HEK293 (cell line): ENCODE measurements around the gene IL4I1.

Experiments used
- CTCF ChIA-PET: fragments of 350-600 bp; formaldehyde crosslinking; extraction: SDS; loops from one replicate; lab custom pipeline; 2021; ENCODE audit warnings: antibody characterized with exemption; lab: Yijun Ruan, JAX
- POLR2A ChIA-PET: fragments of 300-600 bp; formaldehyde crosslinking; extraction: SDS; loops from one replicate; lab custom pipeline; 2020; ENCODE audit warnings: antibody characterized with exemption, inconsistent platforms; lab: Yijun Ruan, JAX
- H3K27ac ChIP-seq: fragments of 200-500 bp; sonication (Bioruptor generic); 2 replicates; pipeline ENCODE4 v1.5.1; 2014; ENCODE audit warnings: low read depth, low read length, control low read depth, inconsistent platforms; ENCODE audit errors: extremely low read depth
- H3K36me3 ChIP-seq, 2 experiments: fragments of 200-500 bp in 1 of 2; sonication (Bioruptor generic) in 1 of 2; 1 replicate in 1 of 2; 2 replicates in 1 of 2; pipeline ENCODE4 v1.5.1; 2014 to 2017; ENCODE audit warnings: inconsistent platforms in 2 of 2, low read length in 2 of 2; ENCODE audit not compliant: control insufficient read depth in 2 of 2, insufficient read depth in 1 of 2
- H3K4me1 ChIP-seq: fragments of 200-500 bp; sonication (Bioruptor generic); 2 replicates; pipeline ENCODE4 v1.5.1; 2014; ENCODE audit warnings: mild to moderate bottlenecking, low read length, inconsistent platforms; ENCODE audit not compliant: control insufficient read depth, insufficient read depth
- H3K4me3 ChIP-seq: 2 replicates; pipeline ENCODE4 v1.5.1; 2011; ENCODE audit warnings: low read depth, mild to moderate bottlenecking, control low read depth, low read length, moderate library complexity
- H3K9me3 ChIP-seq: fragments of 200-500 bp; sonication (Bioruptor generic); 2 replicates; pipeline ENCODE4 v1.5.1; 2014; ENCODE audit warnings: low read depth, low read length, inconsistent platforms; ENCODE audit not compliant: control insufficient read depth, insufficient read depth
- GLIS1 ChIP-seq: fragments of 450-650 bp; formaldehyde crosslinking; IDR thresholded peaks from 2 replicates; pipeline ENCODE4 v1.5.1; 2016; ENCODE audit warnings: missing biosample characterization, missing genetic modification characterization
- GLIS2 ChIP-seq: fragments of 450-650 bp; formaldehyde crosslinking; IDR thresholded peaks from 2 replicates; pipeline ENCODE4 v1.5.1; 2016; ENCODE audit warnings: missing biosample characterization, missing genetic modification characterization
- HOXC10 ChIP-seq: sonication (generic); formaldehyde crosslinking; IDR thresholded peaks from 2 replicates; pipeline ENCODE4 v1.8.1; 2023; ENCODE audit warnings: mild to moderate bottlenecking, missing genetic modification reagents
- KLF8 ChIP-seq: fragments of 450-650 bp; formaldehyde crosslinking; IDR thresholded peaks from 2 replicates; pipeline ENCODE4 v1.5.1; 2016; ENCODE audit warnings: missing biosample characterization, missing genetic modification characterization
- SCRT1 ChIP-seq: fragments of 450-650 bp; formaldehyde crosslinking; IDR thresholded peaks from 2 replicates; pipeline ENCODE4 v1.5.1; 2016; ENCODE audit warnings: missing biosample characterization, missing genetic modification characterization, borderline replicate concordance
- SP7 ChIP-seq: fragments of 450-650 bp; formaldehyde crosslinking; IDR thresholded peaks from 2 replicates; pipeline ENCODE4 v1.5.1; 2016; ENCODE audit warnings: missing biosample characterization, missing genetic modification characterization
- ZBTB21 ChIP-seq: fragments of 450-650 bp; formaldehyde crosslinking; IDR thresholded peaks from 2 replicates; pipeline ENCODE4 v1.5.1; 2017; ENCODE audit warnings: missing biosample characterization, missing genetic modification characterization
- ZEB2 ChIP-seq: fragments of 450-650 bp; formaldehyde crosslinking; IDR thresholded peaks from 2 replicates; pipeline ENCODE4 v1.5.1; 2016; ENCODE audit warnings: missing biosample characterization, missing genetic modification characterization
- ZFP3 ChIP-seq: fragments of 450-650 bp; formaldehyde crosslinking; IDR thresholded peaks from 2 replicates; pipeline ENCODE4 v1.5.1; 2016; ENCODE audit warnings: low read depth, missing biosample characterization, missing genetic modification characterization
- ZIC2 ChIP-seq: fragments of 450-650 bp; formaldehyde crosslinking; IDR thresholded peaks from 2 replicates; pipeline ENCODE4 v1.5.1; 2016; ENCODE audit warnings: missing biosample characterization, missing genetic modification characterization
- ZNF175 ChIP-seq: fragments of 450-650 bp; formaldehyde crosslinking; IDR thresholded peaks from 2 replicates; pipeline ENCODE4 v1.5.1; 2016; ENCODE audit warnings: missing biosample characterization, missing genetic modification characterization
- ZNF335 ChIP-seq: fragments of 450-650 bp; formaldehyde crosslinking; conservative IDR thresholded peaks from 2 replicates; pipeline ENCODE4 v1.5.1; 2016; ENCODE audit warnings: missing biosample characterization, missing genetic modification characterization
- ZNF423 ChIP-seq: fragments of 450-650 bp; formaldehyde crosslinking; IDR thresholded peaks from 2 replicates; pipeline ENCODE4 v1.5.1; 2016; ENCODE audit warnings: missing biosample characterization, missing genetic modification characterization
- ZNF433 ChIP-seq: fragments of 450-650 bp; formaldehyde crosslinking; IDR thresholded peaks from 2 replicates; pipeline ENCODE4 v1.5.1; 2016; ENCODE audit warnings: missing biosample characterization, missing genetic modification characterization, low read depth
- ZNF560 ChIP-seq: fragments of 450-650 bp; formaldehyde crosslinking; IDR thresholded peaks from 2 replicates; pipeline ENCODE4 v1.5.1; 2017; ENCODE audit warnings: missing biosample characterization, missing genetic modification characterization, borderline replicate concordance
- ZNF600 ChIP-seq: fragments of 450-650 bp; formaldehyde crosslinking; IDR thresholded peaks from 2 replicates; pipeline ENCODE4 v1.5.1; 2016; ENCODE audit warnings: missing biosample characterization, missing genetic modification characterization
- ZNF624 ChIP-seq: fragments of 450-650 bp; formaldehyde crosslinking; IDR thresholded peaks from 2 replicates; pipeline ENCODE4 v1.5.1; 2017; ENCODE audit warnings: missing biosample characterization, missing genetic modification characterization
- ZNF654 ChIP-seq: fragments of 450-650 bp; formaldehyde crosslinking; IDR thresholded peaks from 2 replicates; pipeline ENCODE4 v1.5.1; 2016; ENCODE audit warnings: low read depth, missing biosample characterization, missing genetic modification characterization
- ZNF660 ChIP-seq: fragments of 450-650 bp; IDR thresholded peaks from 2 replicates; pipeline ENCODE4 v1.5.1; 2018; ENCODE audit warnings: missing biosample characterization, mild to moderate bottlenecking, missing genetic modification characterization
- ZSCAN30 ChIP-seq: fragments of 450-650 bp; IDR thresholded peaks from 2 replicates; pipeline ENCODE4 v1.5.1; 2018; ENCODE audit warnings: missing biosample characterization, mild to moderate bottlenecking, missing genetic modification characterization, moderate library complexity
- TF ChIP-seq, protein P1 (sequence below): fragments of 450-650 bp; formaldehyde crosslinking; IDR thresholded peaks from 2 replicates; pipeline ENCODE4 v1.5.1; 2016; ENCODE audit warnings: missing biosample characterization, missing genetic modification characterization
- TF ChIP-seq, protein P2 (sequence below): fragments of 450-650 bp; formaldehyde crosslinking; IDR thresholded peaks from 2 replicates; pipeline ENCODE4 v1.5.1; 2016; ENCODE audit warnings: missing biosample characterization, missing genetic modification characterization
- TF ChIP-seq, protein P3 (sequence below): fragments of 450-650 bp; formaldehyde crosslinking; IDR thresholded peaks from 2 replicates; pipeline ENCODE4 v1.5.1; 2016; ENCODE audit warnings: missing biosample characterization, missing genetic modification characterization
- TF ChIP-seq, protein P4 (sequence below): fragments of 450-650 bp; formaldehyde crosslinking; conservative IDR thresholded peaks from 2 replicates; pipeline ENCODE4 v1.5.1; 2016; ENCODE audit warnings: low read depth, missing biosample characterization, missing genetic modification characterization
- TF ChIP-seq, protein P5 (sequence below): fragments of 450-650 bp; formaldehyde crosslinking; optimal IDR thresholded peaks from 2 replicates; pipeline ENCODE3; 2016; ENCODE audit warnings: missing biosample characterization, mild to moderate bottlenecking, missing genetic modification characterization

Gene IL4I1

DNA sequence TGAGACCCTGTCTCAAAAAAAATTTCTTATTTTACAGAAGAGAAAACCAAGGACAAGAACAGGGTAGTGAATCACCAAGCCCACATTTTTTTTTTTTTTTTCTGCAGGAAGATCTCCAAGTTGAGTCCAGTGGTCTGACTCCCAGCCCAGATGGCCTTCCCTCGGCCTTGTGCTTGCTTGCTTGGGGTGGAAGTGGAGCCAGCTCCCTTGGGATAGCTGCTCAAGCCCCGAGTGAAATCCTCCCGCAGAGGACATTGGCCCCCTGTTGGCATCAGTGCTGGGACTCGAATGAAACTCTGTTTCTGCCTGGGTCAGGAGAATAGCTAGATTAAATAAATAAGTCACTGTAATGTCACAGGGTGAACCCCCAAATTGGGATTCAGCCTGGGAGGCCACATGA lies 42.0 kb upstream of the IL4I1 start (continued):
- TF ChIP-seq ZFP3 (no peak), ZNF175 (tag by site-specific recombination) (no peak)

DNA sequence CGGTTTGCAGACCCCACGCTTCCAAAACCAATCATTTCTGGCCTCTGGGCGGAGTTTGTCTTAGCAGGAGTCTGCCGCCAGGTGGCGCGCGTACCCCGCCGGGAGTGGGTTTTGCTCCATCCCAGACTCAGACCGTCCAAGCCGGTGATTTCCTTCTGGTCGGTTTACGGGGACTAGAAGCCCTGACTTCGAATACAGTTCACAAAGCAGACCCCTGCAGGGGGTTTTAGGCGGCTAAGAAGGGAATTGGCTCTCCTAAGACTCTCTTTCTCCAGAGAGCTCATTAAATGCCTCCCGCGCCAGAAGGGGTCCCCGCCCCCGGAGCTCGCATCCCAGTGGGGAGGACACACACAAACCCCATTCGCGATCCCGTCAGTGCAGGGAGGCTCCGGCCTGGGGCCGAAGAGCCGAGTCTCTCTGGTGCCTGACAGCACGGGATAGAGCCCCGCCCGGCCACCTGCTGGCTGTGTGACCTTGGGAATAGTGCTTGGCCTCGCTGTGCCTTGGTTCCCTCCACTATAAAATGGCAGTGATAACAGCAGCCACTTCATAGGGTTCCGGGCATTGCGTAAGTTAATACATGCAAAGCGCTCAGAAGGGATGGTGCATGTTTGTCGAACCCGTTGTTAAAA lies 41.2 kb upstream of the IL4I1 start:
- Histone ChIP-seq H3K27ac (no peak overlapping the region), H3K4me3 (peak overlapping the region; percentile 29)
- POLR2A ChIA-PET: interaction anchor here (0.5 to 0.9 kb wide), 2 partner anchors 9 to 82 kb away, joined by 3 read pairs; partner anchors contain the start of genes ATF5 and NUP62
- no peak for TF ChIP-seq HOXC10 (CRISPR knock-in tag)
- peak; percentile 65 for TF ChIP-seq ZNF600 (tag by site-specific recombination)
- peak; percentile 89 for TF ChIP-seq ZIC2 (tag by site-specific recombination)
- no peak for TF ChIP-seq ZNF423 (tag by site-specific recombination)
- peak; percentile 26; the same call in 1 of the 2 replicates for TF ChIP-seq SP7 (tag by site-specific recombination)
- TF ChIP-seq ZBTB21 (tag by site-specific recombination): no peak
- TF ChIP-seq ZNF335 (tag by site-specific recombination): peak; percentile 50
- TF ChIP-seq, protein P1, sequence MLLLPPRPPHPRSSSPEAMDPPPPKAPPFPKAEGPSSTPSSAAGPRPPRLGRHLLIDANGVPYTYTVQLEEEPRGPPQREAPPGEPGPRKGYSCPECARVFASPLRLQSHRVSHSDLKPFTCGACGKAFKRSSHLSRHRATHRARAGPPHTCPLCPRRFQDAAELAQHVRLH: no peak
- TF ChIP-seq, protein P2, sequence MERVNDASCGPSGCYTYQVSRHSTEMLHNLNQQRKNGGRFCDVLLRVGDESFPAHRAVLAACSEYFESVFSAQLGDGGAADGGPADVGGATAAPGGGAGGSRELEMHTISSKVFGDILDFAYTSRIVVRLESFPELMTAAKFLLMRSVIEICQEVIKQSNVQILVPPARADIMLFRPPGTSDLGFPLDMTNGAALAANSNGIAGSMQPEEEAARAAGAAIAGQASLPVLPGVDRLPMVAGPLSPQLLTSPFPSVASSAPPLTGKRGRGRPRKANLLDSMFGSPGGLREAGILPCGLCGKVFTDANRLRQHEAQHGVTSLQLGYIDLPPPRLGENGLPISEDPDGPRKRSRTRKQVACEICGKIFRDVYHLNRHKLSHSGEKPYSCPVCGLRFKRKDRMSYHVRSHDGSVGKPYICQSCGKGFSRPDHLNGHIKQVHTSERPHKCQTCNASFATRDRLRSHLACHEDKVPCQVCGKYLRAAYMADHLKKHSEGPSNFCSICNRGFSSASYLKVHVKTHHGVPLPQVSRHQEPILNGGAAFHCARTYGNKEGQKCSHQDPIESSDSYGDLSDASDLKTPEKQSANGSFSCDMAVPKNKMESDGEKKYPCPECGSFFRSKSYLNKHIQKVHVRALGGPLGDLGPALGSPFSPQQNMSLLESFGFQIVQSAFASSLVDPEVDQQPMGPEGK: peak; percentile 33; the same call in 1 of the 2 replicates
- TF ChIP-seq ZNF624 (tag by site-specific recombination): no peak
- peak; percentile 57 for TF ChIP-seq ZNF660
- peak; percentile 55 for TF ChIP-seq GLIS1 (tag by site-specific recombination)
- TF ChIP-seq ZEB2: peak; percentile 19; the same call in 1 of the 2 replicates
- TF ChIP-seq ZFP3: no peak
- no peak for TF ChIP-seq ZNF560 (tag by site-specific recombination)
- no peak for TF ChIP-seq ZNF433 (tag by site-specific recombination)
- 0 out of 2 replicates have a peak, but pooled peaks have one; percentile 36 for TF ChIP-seq KLF8 (tag by site-specific recombination)
- TF ChIP-seq, protein P3, sequence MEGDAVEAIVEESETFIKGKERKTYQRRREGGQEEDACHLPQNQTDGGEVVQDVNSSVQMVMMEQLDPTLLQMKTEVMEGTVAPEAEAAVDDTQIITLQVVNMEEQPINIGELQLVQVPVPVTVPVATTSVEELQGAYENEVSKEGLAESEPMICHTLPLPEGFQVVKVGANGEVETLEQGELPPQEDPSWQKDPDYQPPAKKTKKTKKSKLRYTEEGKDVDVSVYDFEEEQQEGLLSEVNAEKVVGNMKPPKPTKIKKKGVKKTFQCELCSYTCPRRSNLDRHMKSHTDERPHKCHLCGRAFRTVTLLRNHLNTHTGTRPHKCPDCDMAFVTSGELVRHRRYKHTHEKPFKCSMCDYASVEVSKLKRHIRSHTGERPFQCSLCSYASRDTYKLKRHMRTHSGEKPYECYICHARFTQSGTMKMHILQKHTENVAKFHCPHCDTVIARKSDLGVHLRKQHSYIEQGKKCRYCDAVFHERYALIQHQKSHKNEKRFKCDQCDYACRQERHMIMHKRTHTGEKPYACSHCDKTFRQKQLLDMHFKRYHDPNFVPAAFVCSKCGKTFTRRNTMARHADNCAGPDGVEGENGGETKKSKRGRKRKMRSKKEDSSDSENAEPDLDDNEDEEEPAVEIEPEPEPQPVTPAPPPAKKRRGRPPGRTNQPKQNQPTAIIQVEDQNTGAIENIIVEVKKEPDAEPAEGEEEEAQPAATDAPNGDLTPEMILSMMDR (tag by site-specific recombination): peak; percentile 88
- TF ChIP-seq SCRT1 (tag by site-specific recombination): 0 out of 2 replicates have a peak, but pooled peaks have one; percentile 8
- TF ChIP-seq ZNF654 (tag by site-specific recombination): peak; percentile 76
- TF ChIP-seq GLIS2 (tag by site-specific recombination): peak; percentile 54; the same call in 1 of the 2 replicates
- peak; percentile 72 for TF ChIP-seq ZSCAN30 (tag by site-specific recombination)
- TF ChIP-seq, protein P4, sequence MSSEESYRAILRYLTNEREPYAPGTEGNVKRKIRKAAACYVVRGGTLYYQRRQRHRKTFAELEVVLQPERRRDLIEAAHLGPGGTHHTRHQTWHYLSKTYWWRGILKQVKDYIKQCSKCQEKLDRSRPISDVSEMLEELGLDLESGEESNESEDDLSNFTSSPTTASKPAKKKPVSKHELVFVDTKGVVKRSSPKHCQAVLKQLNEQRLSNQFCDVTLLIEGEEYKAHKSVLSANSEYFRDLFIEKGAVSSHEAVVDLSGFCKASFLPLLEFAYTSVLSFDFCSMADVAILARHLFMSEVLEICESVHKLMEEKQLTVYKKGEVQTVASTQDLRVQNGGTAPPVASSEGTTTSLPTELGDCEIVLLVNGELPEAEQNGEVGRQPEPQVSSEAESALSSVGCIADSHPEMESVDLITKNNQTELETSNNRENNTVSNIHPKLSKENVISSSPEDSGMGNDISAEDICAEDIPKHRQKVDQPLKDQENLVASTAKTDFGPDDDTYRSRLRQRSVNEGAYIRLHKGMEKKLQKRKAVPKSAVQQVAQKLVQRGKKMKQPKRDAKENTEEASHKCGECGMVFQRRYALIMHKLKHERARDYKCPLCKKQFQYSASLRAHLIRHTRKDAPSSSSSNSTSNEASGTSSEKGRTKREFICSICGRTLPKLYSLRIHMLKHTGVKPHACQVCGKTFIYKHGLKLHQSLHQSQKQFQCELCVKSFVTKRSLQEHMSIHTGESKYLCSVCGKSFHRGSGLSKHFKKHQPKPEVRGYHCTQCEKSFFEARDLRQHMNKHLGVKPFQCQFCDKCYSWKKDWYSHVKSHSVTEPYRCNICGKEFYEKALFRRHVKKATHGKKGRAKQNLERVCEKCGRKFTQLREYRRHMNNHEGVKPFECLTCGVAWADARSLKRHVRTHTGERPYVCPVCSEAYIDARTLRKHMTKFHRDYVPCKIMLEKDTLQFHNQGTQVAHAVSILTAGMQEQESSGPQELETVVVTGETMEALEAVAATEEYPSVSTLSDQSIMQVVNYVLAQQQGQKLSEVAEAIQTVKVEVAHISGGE: no peak
- TF ChIP-seq, protein P5, sequence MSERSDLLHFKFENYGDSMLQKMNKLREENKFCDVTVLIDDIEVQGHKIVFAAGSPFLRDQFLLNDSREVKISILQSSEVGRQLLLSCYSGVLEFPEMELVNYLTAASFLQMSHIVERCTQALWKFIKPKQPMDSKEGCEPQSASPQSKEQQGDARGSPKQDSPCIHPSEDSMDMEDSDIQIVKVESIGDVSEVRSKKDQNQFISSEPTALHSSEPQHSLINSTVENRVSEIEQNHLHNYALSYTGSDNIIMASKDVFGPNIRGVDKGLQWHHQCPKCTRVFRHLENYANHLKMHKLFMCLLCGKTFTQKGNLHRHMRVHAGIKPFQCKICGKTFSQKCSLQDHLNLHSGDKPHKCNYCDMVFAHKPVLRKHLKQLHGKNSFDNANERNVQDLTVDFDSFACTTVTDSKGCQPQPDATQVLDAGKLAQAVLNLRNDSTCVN (tag by site-specific recombination): peak; percentile 11

More for the DNA sequence above, 41.2 kb upstream of the IL4I1 start:
- CTCF ChIA-PET: interaction anchor here (0.6 to 7.6 kb wide), 27 partner anchors 9 to 823 kb away, joined by 3 to 100 read pairs (median 4); partner anchors contain the start of genes ATF5 and NUP62
- Histone ChIP-seq H3K36me3 (peaks cover 2 to 6% of the 10 kb centered on the region in 2 experiments; a peak in 2 of 3 replicates), H3K4me1 (peaks cover 3% of the 10 kb centered on the region; the same call in 1 of the 2 replicates), H3K9me3 (no peaks in the 10 kb centered on the region)
